M059J (cell line): Measurements from ENCODE around the gene CFAP58. TPM values are rescaled to one million over a fixed set of nuclear protein-coding genes. Genes with fewer than 3 reads are reported as not detected.

ENCODE experiments used
- DNase-seq: peaks from one replicate; pipeline ENCODE4 v3.0.0-alpha.2; 2012; ENCODE audit warnings: low read depth
- total RNA-seq: library from RNA; depleted of rRNA; stranded (reverse); fragments of >200 nt; shearing (Covaris generic); gene quantifications from 2 replicates; pipeline ENCODE4 v1.2.3, GENCODE V29; 2014; rRNA removed

Gene CFAP58
- total RNA-seq, 1 experiment from 2014 or later = 1.0 TPM

- no peak for DNase-seq
Observed at GRCh38 chr10:104480797-104481196, 127.2 kb downstream of the CFAP58 start.

- no peak for DNase-seq
Observed at GRCh38 chr10:104483582-104483981, 129.9 kb downstream of the CFAP58 start.

- DNase-seq = no peak
Observed at GRCh38 chr10:104485632-104486031, 132.0 kb downstream of the CFAP58 start.

- DNase-seq = no peak
Observed at GRCh38 chr10:104486803-104487202, 133.2 kb downstream of the CFAP58 start.

- peak; percentile 55 for DNase-seq
Observed at GRCh38 chr10:104487794-104488438, 134.3 kb downstream of the CFAP58 start.

GRCh38 chr10:104488439-104488832 is 134.8 kb downstream of the CFAP58 start:
- DNase-seq = no peak

GRCh38 chr10:104492329-104492940 is 138.8 kb downstream of the CFAP58 start:
- DNase-seq = peak; percentile 85

- no peak for DNase-seq
Observed at GRCh38 chr10:104498347-104499081, 144.9 kb downstream of the CFAP58 start.

- no peak for DNase-seq
Observed at GRCh38 chr10:104501449-104501848, 147.8 kb downstream of the CFAP58 start.

- DNase-seq = no peak
Observed at GRCh38 chr10:104501864-104502579, 148.4 kb downstream of the CFAP58 start.

GRCh38 chr10:104502907-104503306 is 149.3 kb downstream of the CFAP58 start:
- no peak for DNase-seq

Other genes with a start within 250 kb of the CFAP58 start
- gene SFR1, start 231.7 kb upstream of the CFAP58 start, total RNA-seq = 12.4 and 17.3 TPM in 2 replicates
- 0.89 and 2.1 TPM in 2 replicates for gene CFAP43, start 121.5 kb upstream of the CFAP58 start, total RNA-seq
- 179 and 214 TPM in 2 replicates for gene GSTO1, start 98.9 kb upstream of the CFAP58 start, total RNA-seq
- gene GSTO2, start 84.6 kb upstream of the CFAP58 start, total RNA-seq = 0.17 and 0.20 TPM in 2 replicates
- gene ITPRIP, start 15.4 kb upstream of the CFAP58 start, total RNA-seq = 6.0 and 9.7 TPM in 2 replicates